ENCODE results near the gene ARSB.

- no peak for TF ChIP-seq CTCF (IDR thresholded peaks at IDR 0.05)
- TF ChIP-seq POLR2A (IDR thresholded peaks at IDR 0.05), result no peak
These were observed 72.9 kb downstream of the ARSB start for GRCh38 chr5:78912085-78912771.
